NK-92 (cell line): ENCODE data around the gene SASH1.
"Not testable (repeated sequence)": the region's sequence is repeated elsewhere in the genome, so short reads cannot be mapped to it uniquely, and the experiment has no call there.

Source experiments
- DNase-seq: peaks from one replicate; lab custom pipeline; 2025; ENCODE audit not compliant: unreplicated experiment; lab: John Stamatoyannopoulos, UW

The SASH1 gene

DNA sequence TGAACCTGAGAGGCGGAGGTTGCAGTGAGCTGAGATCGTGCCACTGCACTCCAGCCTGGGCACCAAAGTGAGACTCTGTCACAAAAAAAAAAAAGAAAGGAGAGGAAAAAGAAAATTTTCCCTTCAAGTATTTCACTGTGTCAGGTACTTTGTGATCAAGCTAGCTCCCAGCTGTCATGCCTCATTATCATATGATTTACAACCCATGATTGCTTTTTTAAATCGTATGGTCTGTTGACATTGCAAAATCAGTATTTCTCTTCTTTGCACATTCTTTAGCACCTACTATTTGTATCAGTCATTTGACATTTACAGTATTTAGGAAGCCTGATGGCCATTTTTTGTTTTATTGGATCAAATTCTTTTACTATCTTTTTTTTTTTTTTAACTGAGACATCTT lies 22.4 kb downstream of the SASH1 start:
- DNase-seq = no peak

DNA sequence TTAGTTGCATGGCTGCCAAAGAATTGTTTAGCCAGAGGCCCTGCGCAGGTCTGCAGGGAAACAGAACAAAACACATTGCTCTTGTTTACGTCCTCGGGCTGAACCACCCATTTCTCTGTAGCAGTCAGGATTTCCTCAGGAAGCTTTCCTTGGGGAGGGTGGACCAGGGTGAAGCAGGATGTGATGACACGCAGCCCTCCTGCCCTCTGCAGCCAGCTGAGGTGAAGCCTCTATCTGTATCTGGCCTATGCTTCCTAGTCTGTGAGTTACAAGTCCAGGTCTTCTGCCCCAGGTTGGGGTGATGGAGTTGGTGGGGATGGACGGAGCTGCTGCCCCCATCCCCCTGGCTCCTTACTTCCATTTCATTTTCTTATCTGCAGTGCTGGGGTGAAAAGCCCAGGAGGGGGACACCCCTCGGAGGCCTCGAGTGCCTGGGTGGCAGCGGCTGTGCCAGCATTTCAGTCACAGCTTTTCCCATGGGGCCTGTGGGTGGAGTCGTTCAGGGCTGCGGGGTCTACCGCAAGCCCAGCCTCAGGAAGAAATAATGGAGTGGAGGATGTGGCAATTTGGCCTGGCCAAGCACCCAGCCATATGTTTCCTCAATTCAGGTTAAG lies 24.9 kb downstream of the SASH1 start:
- DNase-seq = no peak

DNA sequence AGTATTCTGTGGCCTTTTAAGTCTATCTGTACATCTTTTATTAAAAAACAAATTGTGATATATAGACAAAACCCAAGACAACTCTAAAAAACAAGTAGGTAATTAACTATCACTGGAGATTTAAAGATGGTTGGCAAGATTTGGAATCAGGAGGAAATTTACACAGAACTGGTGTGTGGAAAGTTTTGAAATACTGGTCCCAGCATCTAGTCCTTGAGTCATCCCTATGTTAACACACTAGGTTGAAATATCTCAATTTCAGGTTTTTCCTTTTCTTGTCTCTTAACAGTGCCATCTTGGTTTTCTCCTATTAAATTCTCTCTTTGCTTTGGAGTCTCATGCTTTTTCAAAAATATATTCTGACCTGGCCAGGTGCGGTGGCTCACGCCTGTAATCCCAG lies 27.5 kb downstream of the SASH1 start:
- no peak for DNase-seq

DNA sequence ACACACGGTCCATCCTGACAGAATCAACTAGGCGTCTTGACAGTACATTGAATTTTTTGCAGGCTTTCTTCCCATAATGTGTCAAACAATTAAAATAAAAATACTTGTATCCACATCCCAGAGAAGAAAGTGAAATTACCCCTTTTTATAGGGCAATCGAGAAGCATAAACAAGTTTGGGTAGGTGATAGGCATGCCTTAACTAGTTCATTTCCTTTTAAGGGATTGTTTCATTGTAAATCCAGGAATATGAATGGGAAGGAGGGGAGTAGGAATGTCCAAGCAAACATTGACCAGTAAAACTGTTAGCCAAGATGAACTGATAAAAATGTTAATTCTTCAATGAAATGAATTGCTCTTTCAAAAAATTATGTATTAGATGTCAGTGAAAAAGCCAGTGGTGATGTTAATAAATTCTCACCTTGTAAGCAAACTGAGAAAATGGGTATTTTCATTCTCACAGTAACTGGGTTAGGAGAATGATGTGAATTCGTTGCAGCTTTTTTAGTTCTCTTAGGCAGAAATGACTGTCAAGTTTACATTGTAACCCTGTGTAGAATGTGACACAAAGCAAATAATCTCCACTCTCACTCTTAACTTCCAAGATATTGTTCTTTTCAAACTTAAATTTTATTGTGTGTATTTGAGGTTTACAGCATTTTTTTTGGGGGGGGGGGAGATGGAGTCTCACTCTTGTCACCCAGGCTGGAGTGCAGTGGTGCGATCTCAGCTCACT lies 31.6 kb downstream of the SASH1 start:
- no peak for DNase-seq

DNA sequence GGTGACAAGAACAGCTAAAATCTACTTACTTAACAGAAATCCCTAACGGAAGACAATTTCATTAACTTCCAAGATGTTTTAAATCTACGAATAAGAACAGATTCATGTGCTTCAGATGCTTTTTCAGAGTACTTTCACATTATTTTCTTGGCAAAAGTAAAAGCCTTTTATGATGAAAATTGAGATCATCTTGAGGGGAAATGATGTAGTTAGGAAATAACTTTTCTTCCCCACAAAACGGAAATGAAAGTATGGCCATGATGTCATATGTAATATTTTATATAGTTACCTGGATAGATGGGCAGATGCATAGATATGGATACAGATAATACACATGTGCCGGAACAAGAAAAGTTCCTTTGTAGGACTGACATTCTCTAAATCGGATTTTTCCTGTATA lies 32.8 kb downstream of the SASH1 start:
- no peak for DNase-seq

DNA sequence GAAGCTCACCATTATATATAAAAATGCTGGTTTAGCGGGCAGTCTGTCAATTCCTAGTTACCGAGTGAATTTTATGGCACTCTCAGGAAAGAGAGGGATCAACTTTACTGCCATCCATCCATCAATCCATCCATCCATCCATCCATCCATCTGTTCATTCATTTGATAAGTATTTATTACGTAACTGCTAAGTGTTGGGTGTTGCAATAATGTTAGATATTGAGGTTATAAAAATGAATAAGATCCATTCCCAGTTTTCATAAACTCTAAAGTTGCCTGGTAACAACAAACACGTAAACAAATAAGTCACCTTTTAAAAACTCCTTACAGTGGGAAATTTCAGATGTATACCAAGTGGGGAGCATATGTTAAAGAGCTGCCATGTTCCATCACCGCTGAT lies 36.8 kb downstream of the SASH1 start:
- no peak for DNase-seq

DNA sequence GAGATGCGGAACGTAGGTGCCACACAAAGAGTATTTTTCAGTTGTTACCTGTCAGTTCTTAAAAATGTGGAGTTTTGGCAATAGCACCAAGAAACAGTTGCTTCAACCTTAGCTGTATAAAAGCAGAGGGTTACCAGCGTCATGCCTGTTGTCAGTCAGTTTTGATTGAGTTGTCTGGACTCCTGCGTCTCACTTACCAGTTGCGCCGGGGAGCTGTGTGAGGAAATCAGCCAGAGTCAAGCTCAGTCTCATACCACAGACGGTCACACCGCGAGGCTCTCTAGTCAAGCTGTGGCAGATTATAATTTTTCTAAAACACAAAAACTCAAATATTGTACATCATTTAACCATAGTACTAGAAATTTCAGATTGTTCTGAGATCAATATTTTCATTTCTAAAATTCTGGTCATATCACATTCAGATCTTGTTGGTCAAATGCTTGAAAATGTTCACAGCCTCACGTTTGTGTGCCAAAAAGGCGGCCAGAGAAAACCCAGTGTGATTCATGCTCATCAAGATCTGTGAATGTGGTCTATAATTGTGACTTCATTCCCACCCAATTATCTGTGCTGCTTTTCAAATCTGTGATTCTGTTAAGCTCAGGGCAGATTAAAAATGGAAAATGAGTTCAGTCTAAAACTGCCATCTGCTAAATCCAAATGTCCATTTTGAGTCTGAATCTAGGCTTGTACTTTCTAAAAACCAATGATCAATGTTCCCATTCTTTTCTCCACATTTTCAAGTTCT lies 37.5 kb downstream of the SASH1 start:
- no peak for DNase-seq

DNA sequence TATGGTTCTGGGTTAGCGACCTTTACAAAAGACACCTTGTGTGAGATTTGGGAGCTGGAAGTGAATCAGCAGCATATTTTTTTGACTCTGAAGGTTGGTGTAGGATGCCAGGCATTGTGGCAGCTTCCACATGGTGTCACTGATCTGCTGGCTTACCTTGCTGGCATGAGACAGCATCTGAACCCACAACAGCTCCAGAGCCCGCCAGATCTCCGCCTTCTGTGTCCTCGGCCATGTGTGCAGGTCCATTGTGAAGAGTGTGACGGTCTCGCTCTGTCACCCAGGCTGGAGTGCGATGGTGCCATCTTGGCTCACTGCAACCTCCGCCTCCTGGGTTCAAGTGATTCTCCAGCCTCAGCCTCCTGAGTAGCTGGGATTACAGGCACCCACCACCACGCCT lies 39.4 kb downstream of the SASH1 start:
- not testable (repeated sequence) for DNase-seq

DNA sequence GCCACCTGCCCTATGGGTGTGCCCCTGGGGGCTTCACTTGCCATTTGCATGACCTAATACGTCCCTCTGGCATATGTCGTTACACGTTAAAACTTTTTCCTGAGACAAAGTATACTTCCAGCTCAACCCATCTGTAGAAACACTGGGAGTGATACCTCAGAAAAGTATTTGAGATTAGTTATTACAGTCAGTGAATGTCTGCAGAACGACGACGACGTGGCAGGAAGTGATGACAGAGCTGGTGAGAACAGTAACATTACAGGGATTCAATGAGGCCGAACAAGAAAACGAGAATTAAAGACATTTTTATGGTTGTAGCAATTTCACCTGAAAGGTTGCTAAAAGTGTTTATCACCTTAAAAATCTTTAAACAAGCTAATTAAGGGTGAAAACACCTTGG lies 40.2 kb downstream of the SASH1 start:
- no peak for DNase-seq

DNA sequence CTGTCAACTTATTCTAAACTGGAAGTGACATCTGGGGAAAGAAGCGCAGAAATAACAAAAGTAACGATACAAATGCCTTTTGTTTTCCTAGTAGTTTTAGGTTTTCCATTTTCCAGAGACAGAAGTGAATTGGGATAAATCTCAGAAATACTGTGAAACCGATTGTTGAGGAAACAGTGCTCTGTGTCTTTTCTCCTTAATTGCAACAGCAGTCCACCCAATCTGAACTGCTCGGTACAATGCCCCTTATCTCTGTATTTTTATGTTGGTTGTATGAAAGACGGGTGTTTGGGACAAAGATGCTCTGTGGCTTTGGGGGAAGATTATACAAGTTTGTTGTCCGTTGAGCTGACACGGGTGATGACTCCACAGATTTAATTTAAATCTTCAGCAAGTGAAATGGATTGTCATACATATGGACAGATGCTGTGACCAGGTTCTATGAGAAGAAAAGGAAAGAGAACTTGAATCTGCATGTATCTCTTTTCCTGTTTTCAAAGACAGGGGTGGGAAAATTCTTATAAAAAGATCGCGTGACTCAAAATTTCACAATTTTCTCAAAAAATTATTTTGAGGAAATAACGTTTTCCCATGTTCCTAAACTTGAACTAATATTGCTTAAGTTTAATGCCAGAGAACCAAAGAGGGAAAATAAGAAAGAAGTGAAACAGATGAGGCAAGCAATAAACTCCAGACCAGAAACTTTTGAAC lies 41.2 kb downstream of the SASH1 start:
- no peak for DNase-seq

DNA sequence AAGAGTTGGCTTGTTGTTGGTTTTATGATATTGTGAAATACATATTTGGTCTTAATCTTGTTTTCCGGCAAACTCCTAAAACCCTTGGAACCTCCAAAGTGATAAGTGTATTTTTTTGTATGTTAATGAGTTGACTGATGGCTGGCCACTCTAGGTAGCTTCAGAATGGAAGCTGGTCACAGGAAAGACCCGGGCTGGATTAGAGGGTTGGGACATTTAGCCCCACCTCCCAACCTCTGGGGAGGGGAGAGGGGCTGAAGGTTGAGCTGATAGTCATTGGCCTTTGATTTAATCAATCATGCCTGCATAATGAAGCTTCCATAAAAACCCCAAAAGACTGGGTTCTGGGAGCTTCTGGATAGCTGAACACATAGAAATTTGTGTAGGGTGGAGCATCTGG lies 42.7 kb downstream of the SASH1 start:
- DNase-seq = no peak

DNA sequence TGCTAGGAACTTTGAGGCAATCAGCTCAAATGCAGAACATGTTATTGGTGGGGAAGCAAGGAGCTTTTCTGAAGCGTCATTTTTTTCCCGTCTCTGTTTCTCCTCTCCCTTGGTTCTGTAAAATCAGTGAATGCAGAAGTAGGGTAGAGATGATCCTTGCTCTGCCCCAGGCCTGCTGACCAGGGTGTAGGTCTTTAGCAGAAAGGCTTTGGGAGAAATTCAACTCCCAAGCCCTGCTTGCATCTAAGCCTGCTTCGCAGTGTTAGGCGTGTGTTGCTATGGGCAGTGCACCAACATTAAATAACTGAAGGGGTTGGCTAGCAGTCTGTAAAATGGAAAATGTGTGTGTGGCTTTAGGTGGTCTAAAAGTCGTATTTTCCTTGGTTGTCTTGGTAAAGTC lies 45.9 kb downstream of the SASH1 start:
- DNase-seq = no peak

DNA sequence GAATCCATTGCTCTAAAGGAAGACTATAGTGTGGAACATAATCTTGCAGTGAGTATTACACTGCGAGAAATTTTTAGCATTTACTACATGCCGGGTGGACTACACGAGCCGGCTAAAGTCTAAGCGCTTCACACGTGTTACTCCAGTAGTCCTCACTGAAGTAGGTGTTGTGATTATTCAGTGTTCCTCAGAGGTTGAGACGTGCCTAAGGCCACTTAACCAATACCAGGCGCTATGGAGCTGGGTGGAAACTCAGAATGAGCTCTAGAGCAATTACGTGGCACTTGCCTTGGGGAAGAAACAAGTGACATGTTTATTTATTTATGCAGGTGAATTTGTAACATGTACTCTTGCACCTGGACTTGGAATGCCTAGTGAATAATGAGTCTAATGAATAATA lies 46.4 kb downstream of the SASH1 start:
- DNase-seq = no peak

DNA sequence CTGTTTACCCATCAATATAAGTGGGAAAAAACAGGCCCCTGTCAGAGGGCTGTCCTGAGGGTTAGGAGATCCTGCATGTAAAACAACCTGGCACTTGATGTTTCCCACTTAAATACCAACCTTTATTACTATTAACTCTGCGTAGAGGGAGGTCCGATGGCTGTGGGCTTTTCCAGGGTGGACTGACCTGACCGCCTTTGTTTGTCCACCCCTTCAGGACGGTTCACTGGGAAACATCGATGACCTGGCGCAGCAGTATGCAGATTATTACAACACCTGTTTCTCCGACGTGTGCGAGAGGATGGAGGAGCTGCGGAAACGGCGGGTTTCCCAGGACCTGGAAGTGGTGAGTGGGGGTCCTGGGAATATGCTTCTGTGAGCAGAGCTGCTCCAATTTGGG lies 47.3 kb downstream of the SASH1 start:
- no peak for DNase-seq

DNA sequence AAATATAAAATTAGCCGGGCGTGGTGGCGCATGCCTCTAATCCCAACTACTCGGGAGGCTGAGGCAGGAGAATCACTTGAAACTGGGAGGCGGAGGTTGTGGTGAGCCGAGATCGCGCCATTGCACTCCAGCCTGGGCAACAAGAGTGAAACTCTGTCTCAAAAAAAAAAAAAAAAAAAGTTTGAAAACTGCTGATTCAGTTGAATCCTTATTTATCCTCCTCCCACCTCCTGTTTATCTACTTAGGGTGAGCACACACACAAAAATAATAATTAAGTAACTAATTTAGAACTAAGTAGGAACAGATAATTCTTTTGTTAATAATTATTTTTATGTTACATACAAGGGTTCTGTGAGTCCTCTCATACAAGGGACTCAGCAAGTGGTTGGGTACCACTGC lies 49.5 kb downstream of the SASH1 start:
- DNase-seq = not testable (repeated sequence)

DNA sequence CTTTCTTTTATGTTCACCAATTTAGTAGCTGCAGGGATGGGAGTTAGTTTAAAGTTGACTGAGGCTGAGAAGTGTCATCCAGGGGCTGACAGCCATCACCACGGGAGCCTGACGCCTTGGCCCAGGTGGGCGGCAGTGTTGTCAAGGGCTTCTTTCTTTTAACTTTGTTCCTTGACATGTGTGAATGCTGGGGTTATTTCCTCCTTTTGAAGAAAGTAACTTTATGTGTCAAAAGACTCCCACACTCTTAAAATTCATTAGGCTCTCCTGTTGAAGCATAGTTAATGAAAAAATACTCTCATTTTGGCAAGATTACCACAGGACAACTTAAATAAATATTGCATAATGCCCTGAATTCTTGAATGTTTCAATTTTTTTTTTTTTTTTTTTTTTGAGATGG lies 50.0 kb downstream of the SASH1 start:
- no peak for DNase-seq

DNA sequence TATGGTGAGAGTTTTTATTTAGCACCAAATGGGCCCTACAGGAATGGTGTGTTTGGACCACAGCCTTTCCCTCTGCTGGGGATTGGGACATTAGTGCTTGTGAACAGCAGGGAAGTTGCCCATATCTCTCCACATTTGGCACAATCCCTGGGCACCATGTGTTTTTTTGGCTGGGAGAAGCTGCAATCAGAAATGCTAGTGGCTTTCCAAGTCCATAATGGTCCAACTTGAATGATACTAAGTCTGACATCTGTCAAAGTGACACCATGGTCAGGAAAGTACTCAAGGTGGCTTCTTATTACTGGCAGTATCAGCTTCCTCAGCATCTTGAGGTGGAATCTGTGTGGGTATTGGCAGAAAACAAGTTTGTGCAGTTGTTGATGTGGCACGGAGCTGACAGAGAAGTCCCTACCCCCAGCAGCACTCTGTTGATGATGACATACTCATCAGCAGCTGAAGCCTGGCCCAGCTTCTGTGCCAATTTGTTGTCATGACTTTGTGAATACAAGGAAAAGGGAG lies 53.0 kb downstream of the SASH1 start:
- DNase-seq = no peak

DNA sequence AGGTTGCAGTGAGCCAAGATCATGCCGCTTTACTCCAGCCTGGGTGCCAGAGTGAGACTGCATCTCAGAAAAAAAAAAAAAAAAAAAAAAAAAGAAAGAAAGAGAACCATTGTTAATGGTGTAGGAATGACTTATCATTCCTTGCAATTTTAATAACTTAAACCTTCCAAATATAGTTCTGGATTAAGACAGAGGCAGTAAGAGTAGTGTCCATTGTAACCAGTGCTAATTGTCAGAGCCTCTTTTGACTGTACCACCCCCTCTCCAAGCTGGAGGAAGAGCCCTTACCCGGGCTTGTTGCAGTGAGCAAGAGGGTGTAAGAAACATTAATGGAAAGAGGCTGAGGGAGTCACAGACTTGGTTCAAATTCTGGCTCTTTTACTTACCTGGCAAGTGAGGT lies 53.8 kb downstream of the SASH1 start:
- no peak for DNase-seq

DNA sequence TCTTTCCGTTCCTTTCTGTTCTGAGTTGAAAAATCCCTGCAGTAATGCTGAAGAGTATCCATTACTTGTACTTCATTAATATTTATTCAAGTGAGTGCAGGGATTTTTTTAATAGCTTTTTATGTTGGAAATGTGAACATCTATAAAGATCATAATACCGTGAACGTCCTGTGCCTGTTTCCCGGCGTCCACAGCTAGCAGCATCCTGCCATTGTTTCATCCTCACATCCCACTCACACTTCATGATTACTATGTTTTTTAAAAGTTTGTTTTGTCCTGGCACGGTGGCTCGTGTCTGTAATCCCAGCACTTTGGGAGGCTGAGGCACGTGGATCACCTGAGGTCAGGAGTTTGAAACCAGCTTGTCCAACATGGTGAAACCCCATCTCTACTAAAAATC lies 54.3 kb downstream of the SASH1 start:
- DNase-seq = no peak

DNA sequence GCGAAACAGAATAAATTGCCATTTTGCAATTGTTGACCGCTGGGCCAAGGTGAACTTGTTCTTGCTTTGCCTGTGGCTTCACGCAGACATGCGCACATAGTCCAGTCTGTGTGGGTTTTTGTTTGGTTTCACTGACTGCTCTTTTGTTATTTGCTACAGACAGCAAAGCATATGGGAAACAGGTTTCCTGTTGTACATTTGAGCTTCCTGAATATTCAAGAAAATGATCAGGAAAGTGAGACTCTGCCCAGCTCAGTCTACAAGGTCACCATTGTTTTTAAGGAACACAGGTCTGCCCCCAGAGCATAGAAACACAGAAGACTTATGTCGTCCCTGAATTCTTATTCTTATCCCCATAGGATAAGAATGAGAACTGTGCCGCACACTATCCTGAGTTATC lies 55.6 kb downstream of the SASH1 start:
- DNase-seq = no peak

DNA sequence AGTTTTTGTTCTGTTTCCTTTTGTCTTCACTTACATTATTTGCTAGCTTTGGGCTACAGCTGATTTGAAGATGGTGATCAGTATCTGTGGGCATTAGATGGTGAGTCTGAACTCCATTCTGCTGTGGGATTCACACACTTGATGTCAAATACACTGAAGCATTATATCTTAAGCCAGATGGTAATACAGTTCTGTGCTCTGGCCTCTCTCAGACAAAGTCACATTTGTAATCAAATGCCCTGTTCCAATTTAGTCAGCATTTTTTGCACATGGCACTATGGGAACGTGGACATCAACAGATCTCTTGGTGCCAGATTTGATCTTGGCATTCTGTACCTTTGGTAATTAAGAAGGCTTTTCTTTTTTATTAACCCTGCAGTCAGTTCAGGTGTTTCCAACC lies 56.0 kb downstream of the SASH1 start:
- no peak for DNase-seq

DNA sequence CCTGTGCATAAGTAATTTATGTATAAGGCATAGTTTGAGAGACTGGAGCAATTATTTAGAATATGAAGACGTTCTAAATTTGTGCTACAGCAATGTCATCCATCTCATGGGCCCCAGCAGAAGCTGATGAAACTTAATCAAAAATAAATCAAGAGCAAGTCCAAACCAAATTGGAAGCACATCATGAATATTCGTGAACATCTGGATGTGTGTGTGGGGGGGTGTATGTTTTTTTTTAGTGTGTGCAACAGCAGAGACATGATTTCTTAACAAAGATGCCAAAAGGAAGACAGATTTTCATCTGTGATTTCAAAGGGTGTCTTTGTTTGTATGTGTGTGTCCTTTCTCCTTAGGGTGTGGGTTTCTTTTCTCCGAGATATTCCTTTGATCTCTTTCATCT lies 58.9 kb downstream of the SASH1 start:
- DNase-seq = no peak
